Measurements from ENCODE around the gene NFATC2. TPM values are rescaled to one million over a fixed set of nuclear protein-coding genes. Genes with fewer than 3 reads are reported as not detected.
A peak's percentile ranks its signal among the peaks of the same experiment; 100 is the strongest.

Gene NFATC2
- total RNA-seq, 1 donor = 0.36 TPM

DNA sequence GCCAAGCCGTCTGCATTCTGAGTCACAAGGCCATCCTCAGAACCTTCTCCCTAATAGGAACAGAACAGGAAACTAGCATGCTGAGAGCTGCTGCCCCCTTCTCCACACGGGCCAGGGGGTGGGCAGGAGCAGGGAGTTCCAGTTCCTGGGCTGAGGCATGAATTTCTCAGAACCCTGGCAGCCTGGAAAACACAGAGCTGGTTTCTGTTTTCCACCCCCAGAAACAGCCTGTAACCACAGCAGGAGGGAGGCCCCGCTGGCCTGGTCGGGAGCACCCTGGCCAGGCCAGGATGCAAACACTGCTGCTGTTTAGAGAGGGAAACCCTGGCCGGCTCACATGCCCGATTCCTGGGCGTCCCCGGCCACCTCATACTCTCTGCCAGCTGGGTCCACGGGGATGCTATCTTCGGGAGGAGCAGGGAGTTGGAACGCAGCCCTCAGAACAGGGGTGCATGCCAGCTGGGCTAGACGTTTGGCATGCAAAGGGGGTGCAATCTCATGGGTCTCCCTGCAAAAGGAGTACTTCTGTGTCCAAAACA, 130.1 kb downstream of the NFATC2 start:
- Histone ChIP-seq H3K4me2 (ENCODE audit: insufficient read depth, low read length) (peak overlapping the region; percentile 77), H3K27ac (ENCODE audit: low read depth, low read length) (peak overlapping the region; percentile 58), H3K4me1 (ENCODE audit: insufficient read depth, low read length) (peaks cover 8% of the 10 kb centered on the region), H3K9me3 (ENCODE audit: low read depth, low read length) (no peaks in the 10 kb centered on the region), H2AFZ (ENCODE audit: low read length) (peak overlapping the region; percentile 80), H4K20me1 (ENCODE audit: insufficient read depth, low read length) (no peaks in the 10 kb centered on the region), H3K79me2 (ENCODE audit: insufficient read depth, low read length) (no peaks in the 10 kb centered on the region), H3K4me3 (ENCODE audit: insufficient read depth, low read length) (no peak overlapping the region), H3K36me3 (ENCODE audit: insufficient read depth, low read length) (no peaks in the 10 kb centered on the region), H3K27me3 (ENCODE audit: insufficient read depth, low read length) (no peaks in the 10 kb centered on the region)
- peak; percentile 92 for DNase-seq (ENCODE audit: insufficient read length, low spot score, missing footprints)
- TF ChIP-seq, protein P1, sequence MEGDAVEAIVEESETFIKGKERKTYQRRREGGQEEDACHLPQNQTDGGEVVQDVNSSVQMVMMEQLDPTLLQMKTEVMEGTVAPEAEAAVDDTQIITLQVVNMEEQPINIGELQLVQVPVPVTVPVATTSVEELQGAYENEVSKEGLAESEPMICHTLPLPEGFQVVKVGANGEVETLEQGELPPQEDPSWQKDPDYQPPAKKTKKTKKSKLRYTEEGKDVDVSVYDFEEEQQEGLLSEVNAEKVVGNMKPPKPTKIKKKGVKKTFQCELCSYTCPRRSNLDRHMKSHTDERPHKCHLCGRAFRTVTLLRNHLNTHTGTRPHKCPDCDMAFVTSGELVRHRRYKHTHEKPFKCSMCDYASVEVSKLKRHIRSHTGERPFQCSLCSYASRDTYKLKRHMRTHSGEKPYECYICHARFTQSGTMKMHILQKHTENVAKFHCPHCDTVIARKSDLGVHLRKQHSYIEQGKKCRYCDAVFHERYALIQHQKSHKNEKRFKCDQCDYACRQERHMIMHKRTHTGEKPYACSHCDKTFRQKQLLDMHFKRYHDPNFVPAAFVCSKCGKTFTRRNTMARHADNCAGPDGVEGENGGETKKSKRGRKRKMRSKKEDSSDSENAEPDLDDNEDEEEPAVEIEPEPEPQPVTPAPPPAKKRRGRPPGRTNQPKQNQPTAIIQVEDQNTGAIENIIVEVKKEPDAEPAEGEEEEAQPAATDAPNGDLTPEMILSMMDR (IDR thresholded peaks at IDR 0.05; ENCODE audit: extremely low read depth, low read depth, low read length) = no peak

DNA sequence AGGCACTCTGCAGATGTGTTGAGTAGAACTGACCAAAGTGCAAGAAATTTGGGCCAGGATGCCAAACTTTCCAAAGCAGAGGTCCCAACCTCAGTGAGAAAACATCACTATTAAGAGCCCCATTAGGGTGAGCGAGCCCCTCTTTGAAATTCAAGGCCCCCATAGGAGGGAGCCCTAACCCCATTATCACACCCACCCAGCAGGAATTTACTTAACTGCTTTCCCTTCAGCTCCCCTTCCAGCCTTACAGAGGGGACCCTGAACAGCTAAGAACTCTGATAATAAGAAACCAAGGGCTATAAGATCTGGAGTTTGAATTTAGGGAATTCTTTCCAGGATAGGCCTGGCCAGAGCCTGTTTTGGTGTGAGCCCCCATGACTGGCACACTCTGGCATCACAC, 130.6 kb downstream of the NFATC2 start:
- H2AFZ ChIP-seq (ENCODE audit: low read length) = peak overlapping the region; percentile 80
- DNase-seq (ENCODE audit: insufficient read length, low spot score, missing footprints) = no peak
- H3K27me3 ChIP-seq (ENCODE audit: insufficient read depth, low read length) = no peaks in the 10 kb centered on the region
- no peaks in the 10 kb centered on the region for H4K20me1 ChIP-seq (ENCODE audit: insufficient read depth, low read length)
- no peaks in the 10 kb centered on the region for H3K79me2 ChIP-seq (ENCODE audit: insufficient read depth, low read length)
- H3K4me3 ChIP-seq (ENCODE audit: insufficient read depth, low read length) = no peak overlapping the region
- TF ChIP-seq, protein P1 (IDR thresholded peaks at IDR 0.05; ENCODE audit: extremely low read depth, low read depth, low read length) = no peak
- no peaks in the 10 kb centered on the region for H3K9me3 ChIP-seq (ENCODE audit: low read depth, low read length)
- no peaks in the 10 kb centered on the region for H3K36me3 ChIP-seq (ENCODE audit: insufficient read depth, low read length)
- H3K27ac ChIP-seq (ENCODE audit: low read depth, low read length) = peak overlapping the region; percentile 58
- peak overlapping the region; percentile 77 for H3K4me2 ChIP-seq (ENCODE audit: insufficient read depth, low read length)
- H3K4me1 ChIP-seq (ENCODE audit: insufficient read depth, low read length) = peaks cover 8% of the 10 kb centered on the region

DNA sequence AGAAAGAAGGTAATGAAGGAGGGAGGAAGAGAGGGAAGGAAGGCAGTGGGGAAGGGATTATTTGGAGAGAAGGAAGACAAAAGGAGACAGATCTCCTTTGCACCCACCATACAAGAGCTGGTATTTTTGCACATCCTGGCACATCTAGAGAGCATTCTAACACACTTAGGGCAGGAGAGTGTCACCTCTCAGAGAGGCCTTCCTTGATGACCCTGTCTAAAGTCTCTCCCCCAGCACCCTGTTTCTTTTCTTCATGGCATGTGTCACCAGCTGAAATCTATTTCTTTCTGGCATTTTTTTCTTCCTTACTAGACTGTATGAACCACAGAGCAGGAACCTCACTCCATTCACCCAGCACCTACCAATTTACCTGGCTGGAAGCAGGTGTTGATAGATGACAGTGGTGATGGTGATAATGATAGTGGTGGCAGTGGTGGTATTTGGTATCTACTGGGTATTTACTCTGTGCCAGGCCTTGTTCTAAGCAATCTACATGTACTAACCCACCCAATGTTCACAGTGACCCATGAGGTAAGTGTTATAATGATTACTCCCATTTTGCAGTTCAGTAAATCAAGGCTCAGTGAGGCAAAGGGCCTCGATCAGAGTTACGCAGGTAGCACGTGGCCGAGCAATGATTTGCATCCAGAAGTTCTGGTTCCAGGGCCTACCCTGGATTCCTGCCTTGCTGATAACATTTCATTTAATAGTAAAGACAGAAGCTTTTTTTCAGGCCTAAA, 131.8 kb downstream of the NFATC2 start:
- no peak for DNase-seq (ENCODE audit: insufficient read length, low spot score, missing footprints)
- no peaks in the 10 kb centered on the region for H3K79me2 ChIP-seq (ENCODE audit: insufficient read depth, low read length)
- TF ChIP-seq, protein P1 (IDR thresholded peaks at IDR 0.05; ENCODE audit: extremely low read depth, low read depth, low read length) = no peak
- no peaks in the 10 kb centered on the region for H3K36me3 ChIP-seq (ENCODE audit: insufficient read depth, low read length)
- no peaks in the 10 kb centered on the region for H3K27me3 ChIP-seq (ENCODE audit: insufficient read depth, low read length)
- H3K4me3 ChIP-seq (ENCODE audit: insufficient read depth, low read length) = no peak overlapping the region
- no peaks in the 10 kb centered on the region for H3K9me3 ChIP-seq (ENCODE audit: low read depth, low read length)
- H2AFZ ChIP-seq (ENCODE audit: low read length) = no peak overlapping the region
- peaks cover 8% of the 10 kb centered on the region for H3K4me1 ChIP-seq (ENCODE audit: insufficient read depth, low read length)
- H4K20me1 ChIP-seq (ENCODE audit: insufficient read depth, low read length) = no peaks in the 10 kb centered on the region
- no peak overlapping the region for H3K27ac ChIP-seq (ENCODE audit: low read depth, low read length)
- H3K4me2 ChIP-seq (ENCODE audit: insufficient read depth, low read length) = no peak overlapping the region

DNA sequence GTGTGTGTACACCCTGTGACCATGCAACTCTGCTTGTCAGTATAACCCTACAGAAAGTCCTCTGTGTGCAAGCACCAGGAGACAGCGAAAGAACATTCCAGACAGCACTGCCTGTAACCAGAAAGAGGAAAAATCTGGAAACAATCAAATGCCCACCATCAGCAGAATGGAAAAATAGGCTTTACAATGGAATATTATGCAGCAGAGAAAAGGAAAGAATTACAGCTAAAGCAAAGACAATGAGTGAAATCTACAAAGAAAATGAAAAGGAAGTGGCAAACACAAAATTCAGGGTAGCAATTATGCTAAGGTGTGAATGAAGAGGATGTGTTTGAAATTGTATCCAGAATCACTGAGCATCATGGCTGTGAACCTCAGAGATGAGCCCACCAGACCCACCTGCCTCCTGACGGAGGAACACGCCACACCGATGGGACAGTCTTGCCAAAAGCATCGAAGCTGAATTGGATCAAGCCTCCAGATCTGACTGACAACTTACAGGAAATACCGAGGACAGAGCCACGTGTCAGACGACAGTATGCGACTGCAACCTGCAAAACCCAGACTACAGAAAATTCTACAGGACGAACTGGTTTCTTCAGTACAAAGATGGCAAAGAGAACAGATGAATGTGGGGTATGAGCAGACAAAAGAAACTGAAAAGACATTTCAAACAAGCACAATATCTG, 133.2 kb downstream of the NFATC2 start:
- no peak overlapping the region for H3K4me3 ChIP-seq (ENCODE audit: insufficient read depth, low read length)
- H3K79me2 ChIP-seq (ENCODE audit: insufficient read depth, low read length) = no peaks in the 10 kb centered on the region
- no peaks in the 10 kb centered on the region for H3K36me3 ChIP-seq (ENCODE audit: insufficient read depth, low read length)
- peaks cover 8% of the 10 kb centered on the region for H3K4me1 ChIP-seq (ENCODE audit: insufficient read depth, low read length)
- H3K9me3 ChIP-seq (ENCODE audit: low read depth, low read length) = no peaks in the 10 kb centered on the region
- no peak for DNase-seq (ENCODE audit: insufficient read length, low spot score, missing footprints)
- H4K20me1 ChIP-seq (ENCODE audit: insufficient read depth, low read length) = no peaks in the 10 kb centered on the region
- no peak overlapping the region for H3K27ac ChIP-seq (ENCODE audit: low read depth, low read length)
- no peaks in the 10 kb centered on the region for H3K27me3 ChIP-seq (ENCODE audit: insufficient read depth, low read length)
- no peak overlapping the region for H2AFZ ChIP-seq (ENCODE audit: low read length)
- TF ChIP-seq, protein P1 (IDR thresholded peaks at IDR 0.05; ENCODE audit: extremely low read depth, low read depth, low read length) = no peak
- H3K4me2 ChIP-seq (ENCODE audit: insufficient read depth, low read length) = no peak overlapping the region
